IMR-90 (cell line): ENCODE data around the gene OSBPL3.

Source experiments
- CTCF ChIP-seq: conservative IDR thresholded peaks from 2 replicates; pipeline ENCODE4 v1.5.1; 2012; ENCODE audit warnings: mild to moderate bottlenecking, low read depth, low read length, improper control_type of control experiment
- MAFK ChIP-seq: IDR thresholded peaks from 2 replicates; pipeline ENCODE4 v1.6.1; 2012; ENCODE audit warnings: low read depth, low read length, improper control_type of control experiment
- RAD21 ChIP-seq: IDR thresholded peaks from 2 replicates; pipeline ENCODE4 v1.6.1; 2012; ENCODE audit warnings: low read length, improper control_type of control experiment
- RCOR1 ChIP-seq: IDR thresholded peaks from 2 replicates; pipeline ENCODE4 v1.6.1; 2012; ENCODE audit warnings: mild to moderate bottlenecking, low read length, improper control_type of control experiment; ENCODE audit not compliant: insufficient replicate concordance
- RFX5 ChIP-seq: IDR thresholded peaks from 2 replicates; pipeline ENCODE4 v1.8.0; 2012; ENCODE audit warnings: low read depth, mild to moderate bottlenecking, low read length, moderate library complexity

- TF ChIP-seq RAD21 (no peak), CTCF (no peak), RFX5 (no peak), RCOR1 (no peak), MAFK (no peak)
Observed at GRCh38 chr7:24762771-24763170, 217.2 kb downstream of the OSBPL3 start.
